GM06990 (cell line): ENCODE results near the gene FANCD2.

ENCODE experiments used
- DNase-seq: peaks from one replicate; pipeline ENCODE4 v3.0.0-alpha.2; 2011; ENCODE audit not compliant: insufficient read length; ENCODE audit errors: extremely low read depth
- H3K27me3 ChIP-seq: replicated peaks from 2 replicates; pipeline ENCODE4 v1.6.0; 2011; ENCODE audit warnings: low read length; ENCODE audit not compliant: control insufficient read depth, insufficient read depth
- H3K36me3 ChIP-seq: 2 replicates; pipeline ENCODE4 v1.5.1; 2011; ENCODE audit warnings: low read length; ENCODE audit not compliant: control insufficient read depth, insufficient read depth
- H3K4me3 ChIP-seq: replicated peaks from 2 replicates; pipeline ENCODE4 v1.5.1; 2011; ENCODE audit warnings: low read depth, mild to moderate bottlenecking, control low read depth, low read length
- TF ChIP-seq, protein P1 (sequence below): IDR thresholded peaks from 2 replicates; pipeline ENCODE4 v1.5.1; 2011; ENCODE audit warnings: low read length, control low read depth, mild to moderate bottlenecking, inconsistent platforms; ENCODE audit not compliant: insufficient read depth, poor library complexity, severe bottlenecking

FANCD2 gene

GRCh38 chr3:9994086-9994844 lies 32.0 kb upstream of the FANCD2 start:
- no peak overlapping the region for H3K4me3 ChIP-seq

GRCh38 chr3:10000686-10001085 lies 25.6 kb upstream of the FANCD2 start:
- DNase-seq: no peak
- no peaks in the 10 kb centered on the region for H3K27me3 ChIP-seq
- TF ChIP-seq, protein P1, sequence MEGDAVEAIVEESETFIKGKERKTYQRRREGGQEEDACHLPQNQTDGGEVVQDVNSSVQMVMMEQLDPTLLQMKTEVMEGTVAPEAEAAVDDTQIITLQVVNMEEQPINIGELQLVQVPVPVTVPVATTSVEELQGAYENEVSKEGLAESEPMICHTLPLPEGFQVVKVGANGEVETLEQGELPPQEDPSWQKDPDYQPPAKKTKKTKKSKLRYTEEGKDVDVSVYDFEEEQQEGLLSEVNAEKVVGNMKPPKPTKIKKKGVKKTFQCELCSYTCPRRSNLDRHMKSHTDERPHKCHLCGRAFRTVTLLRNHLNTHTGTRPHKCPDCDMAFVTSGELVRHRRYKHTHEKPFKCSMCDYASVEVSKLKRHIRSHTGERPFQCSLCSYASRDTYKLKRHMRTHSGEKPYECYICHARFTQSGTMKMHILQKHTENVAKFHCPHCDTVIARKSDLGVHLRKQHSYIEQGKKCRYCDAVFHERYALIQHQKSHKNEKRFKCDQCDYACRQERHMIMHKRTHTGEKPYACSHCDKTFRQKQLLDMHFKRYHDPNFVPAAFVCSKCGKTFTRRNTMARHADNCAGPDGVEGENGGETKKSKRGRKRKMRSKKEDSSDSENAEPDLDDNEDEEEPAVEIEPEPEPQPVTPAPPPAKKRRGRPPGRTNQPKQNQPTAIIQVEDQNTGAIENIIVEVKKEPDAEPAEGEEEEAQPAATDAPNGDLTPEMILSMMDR: no peak
- peaks cover 5% of the 10 kb centered on the region for H3K36me3 ChIP-seq
- H3K4me3 ChIP-seq: no peak overlapping the region

More at GRCh38 chr3:9994086-9994844, 32.0 kb upstream of the FANCD2 start:
- H3K27me3 ChIP-seq: no peaks in the 10 kb centered on the region
- DNase-seq: no peak
- H3K36me3 ChIP-seq: peaks cover 2% of the 10 kb centered on the region
- TF ChIP-seq, protein P1: no peak

DNA sequence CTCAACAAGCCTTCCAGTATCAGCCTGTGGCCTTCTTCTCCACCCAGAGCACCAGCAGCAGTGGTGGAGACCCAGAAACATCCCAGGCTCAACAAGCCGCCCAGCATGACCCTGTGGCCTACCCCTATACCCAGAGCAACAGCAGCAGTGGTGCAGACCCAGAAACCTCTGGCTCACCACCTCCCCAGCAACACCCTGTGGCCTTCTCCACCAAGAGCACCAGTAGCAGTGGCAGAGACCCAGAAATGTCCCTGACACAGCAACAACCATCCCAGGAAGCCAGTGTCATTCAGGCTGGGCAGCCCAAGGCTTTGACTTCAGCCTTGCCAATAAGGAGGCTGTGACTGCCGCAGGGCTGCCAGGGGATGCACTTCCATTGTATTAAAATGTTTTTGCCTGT lies 23.3 kb upstream of the FANCD2 start:
- TF ChIP-seq, protein P1: no peak
- DNase-seq: no peak
- Histone ChIP-seq H3K27me3 (no peaks in the 10 kb centered on the region), H3K36me3 (peaks cover 5% of the 10 kb centered on the region), H3K4me3 (no peak overlapping the region)

- Histone ChIP-seq H3K27me3 (no peaks in the 10 kb centered on the region), H3K36me3 (peaks cover 2% of the 10 kb centered on the region), H3K4me3 (no peak overlapping the region)
- no peak for DNase-seq
- TF ChIP-seq, protein P1: no peak
These were observed 21.7 kb upstream of the FANCD2 start for GRCh38 chr3:10004506-10004905.

GRCh38 chr3:10004960-10005564 lies 21.2 kb upstream of the FANCD2 start:
- DNase-seq: no peak
- Histone ChIP-seq H3K36me3 (peaks cover 2% of the 10 kb centered on the region), H3K4me3 (no peak overlapping the region), H3K27me3 (no peaks in the 10 kb centered on the region)
- TF ChIP-seq, protein P1: no peak
